G401.6 (cell line): ENCODE data around the gene PPP3CA.

Experiments
- FAIRE-seq: peaks from 2 replicates; lab custom pipeline; 2012; peaks lifted over from hg19 to GRCh38; lab: Jason Lieb, UNC

The PPP3CA gene

DNA sequence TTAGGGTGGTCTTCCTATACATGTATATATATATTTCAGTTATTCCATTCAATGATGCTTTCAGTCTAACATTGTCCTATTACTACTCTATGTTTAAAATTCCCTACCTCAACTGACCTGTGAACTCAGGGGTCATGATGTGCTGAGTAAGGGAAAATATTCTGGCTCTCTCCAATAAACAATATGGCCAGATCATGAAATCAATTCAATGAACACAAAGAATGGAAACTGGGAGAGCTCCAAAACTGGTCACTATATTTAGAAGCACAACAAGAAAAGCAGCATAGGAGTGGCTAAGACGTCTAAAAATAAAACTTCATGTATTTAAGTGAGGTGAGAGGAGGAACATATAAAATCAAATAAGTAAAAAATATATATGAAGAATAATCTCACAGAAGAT lies 304.5 kb downstream of the PPP3CA start:
- FAIRE-seq: no peak

DNA sequence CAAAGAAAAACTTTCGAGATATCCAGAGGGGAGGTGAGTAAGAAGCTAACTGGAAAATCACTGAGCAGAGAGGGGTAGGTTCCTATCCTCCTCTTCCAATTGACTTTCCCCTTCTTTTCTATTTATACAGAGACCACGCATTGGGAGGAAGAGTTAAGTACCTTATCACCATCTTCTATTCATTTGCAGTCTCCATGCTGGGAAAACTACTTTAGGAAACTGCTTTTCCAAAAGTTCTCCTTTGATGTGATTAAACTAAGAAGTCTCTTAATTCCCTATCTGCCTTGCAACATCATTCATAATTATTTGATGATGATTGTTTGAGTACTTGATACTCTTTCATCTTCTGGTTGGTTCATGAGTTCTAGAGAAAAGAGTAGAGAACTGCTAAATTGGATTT lies 306.6 kb downstream of the PPP3CA start:
- no peak for FAIRE-seq

DNA sequence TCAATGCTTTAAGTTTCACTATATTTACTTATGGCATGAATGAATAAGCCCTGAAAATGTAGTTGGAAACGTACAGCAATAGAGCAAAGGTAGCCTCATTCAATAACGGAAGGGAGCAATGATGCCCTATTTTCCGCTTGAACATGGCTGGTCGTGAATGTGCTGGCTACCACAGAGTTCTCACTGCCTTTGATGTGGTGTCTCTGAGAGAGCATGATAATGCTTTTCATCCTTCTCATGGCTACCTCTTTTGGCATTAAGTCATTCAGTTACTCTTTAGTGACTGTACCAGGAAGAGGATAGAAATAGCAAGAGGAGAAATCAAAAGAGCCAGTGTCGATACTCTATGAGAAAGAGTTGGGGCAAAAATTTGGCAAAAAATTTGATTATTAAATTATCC lies 308.0 kb downstream of the PPP3CA start:
- FAIRE-seq: no peak

DNA sequence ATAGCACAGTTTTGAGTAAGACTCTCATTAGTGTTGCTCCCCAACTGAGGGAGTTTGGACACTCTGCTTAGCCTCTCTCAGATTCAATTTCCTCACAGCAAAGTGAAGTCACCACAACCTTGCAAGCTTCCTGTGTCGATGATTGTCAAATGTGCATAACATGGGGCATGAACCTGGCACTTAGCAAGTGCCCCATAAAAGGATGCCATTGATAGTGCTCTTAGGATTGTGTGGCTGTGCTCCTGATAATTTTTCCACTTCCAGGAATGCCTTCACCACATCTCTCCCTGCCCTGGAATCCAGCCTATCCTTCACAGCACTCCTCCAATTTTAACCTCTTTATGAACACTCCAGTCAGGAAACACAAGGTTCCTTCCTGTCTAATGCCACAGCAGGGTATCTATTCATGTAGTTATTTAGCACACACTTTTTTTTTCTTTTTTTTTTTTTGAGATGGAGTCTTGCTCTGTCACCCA lies 309.4 kb downstream of the PPP3CA start:
- FAIRE-seq: no peak

DNA sequence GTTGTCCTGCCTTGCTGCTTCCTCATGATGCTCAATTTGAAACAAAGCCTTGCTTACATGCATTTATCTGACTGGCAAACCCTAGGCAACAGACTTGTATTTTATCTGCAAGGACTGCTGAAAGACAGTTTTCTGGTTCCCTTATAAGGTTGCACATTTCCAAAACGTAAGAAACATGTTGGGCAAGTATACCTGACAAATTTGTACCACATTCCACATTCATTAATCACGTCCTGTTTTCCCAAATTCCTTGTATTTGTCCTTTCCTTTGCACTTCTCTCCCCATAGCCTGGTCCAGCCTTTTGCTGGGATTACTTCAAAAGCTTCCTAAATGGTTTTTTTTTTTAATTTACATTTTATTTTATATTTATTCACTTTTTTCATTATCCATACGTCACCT lies 310.1 kb downstream of the PPP3CA start:
- no peak for FAIRE-seq

DNA sequence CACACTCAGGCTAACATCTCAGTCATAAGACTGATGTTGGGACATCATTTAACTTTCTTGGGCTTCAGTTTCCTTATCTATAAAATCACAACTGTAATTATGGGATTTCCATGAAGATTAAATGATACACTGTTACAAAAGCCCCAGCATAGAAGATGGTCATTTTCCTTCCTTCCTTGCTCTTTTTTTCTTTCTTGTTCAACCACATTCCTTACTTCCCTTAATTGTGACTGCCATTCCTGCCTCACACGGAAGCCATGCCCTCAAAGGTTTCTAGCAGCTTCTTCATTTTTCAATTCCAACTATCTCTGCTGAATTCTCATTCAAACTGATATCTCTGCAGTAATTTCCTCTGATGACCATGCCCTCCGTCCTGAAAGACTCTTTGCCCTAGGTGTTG lies 311.8 kb downstream of the PPP3CA start:
- no peak for FAIRE-seq

DNA sequence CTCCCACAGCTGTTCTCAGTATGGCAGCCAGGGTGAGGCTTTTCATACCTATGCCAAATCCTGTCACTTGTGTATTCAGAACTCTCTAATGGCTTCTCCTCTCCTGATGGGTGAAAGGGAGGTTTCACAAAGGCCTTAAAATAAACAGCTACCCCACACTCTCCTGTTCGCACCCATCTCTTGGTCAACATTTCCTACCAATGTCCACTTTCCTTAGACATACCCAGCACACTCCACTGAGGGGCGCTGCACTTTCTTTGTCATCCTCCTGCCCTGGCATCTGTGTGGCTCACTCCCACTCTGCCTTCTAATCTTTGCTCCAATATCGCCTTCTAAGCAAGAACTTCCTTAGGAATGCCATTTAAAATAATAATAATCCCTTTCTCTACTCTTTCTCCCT lies 313.3 kb downstream of the PPP3CA start:
- no peak for FAIRE-seq

DNA sequence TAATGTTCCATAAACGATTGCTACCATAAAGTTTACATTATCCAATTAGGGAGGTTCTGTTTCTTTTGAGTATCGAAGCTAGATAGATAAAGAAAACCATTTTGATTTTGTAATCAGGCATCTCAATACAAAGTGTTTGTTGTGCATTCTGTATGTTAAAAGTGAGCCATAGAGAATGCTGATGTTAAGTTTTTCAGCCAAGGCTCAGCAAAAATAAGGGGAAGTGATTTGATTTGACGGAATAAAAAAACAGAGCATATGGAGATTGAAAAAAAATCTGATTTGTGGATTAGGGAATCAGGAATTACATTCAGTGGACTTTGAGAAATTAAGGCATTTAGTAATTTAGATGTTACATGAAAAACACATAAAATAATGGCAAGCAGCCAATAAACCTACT lies 314.8 kb downstream of the PPP3CA start:
- FAIRE-seq: no peak

DNA sequence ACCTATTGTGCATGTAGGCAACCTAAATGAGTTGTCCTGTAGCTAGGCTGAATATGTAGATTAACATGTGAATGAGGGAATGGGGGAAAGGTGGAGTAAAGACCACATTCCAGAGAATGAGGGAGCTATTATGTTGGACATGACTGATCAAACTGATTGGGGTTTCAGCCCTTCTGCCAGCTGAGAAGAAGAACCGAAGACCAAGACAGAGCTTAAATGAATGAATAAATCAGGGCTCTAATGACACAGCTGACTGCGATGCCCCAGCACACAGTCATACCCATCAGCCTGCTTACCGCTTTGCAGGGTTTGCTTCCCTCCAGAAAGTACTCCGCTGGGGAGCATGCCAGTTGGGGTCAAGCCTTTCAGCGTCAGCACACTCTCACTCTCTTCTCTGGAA lies 315.4 kb downstream of the PPP3CA start:
- no peak for FAIRE-seq

DNA sequence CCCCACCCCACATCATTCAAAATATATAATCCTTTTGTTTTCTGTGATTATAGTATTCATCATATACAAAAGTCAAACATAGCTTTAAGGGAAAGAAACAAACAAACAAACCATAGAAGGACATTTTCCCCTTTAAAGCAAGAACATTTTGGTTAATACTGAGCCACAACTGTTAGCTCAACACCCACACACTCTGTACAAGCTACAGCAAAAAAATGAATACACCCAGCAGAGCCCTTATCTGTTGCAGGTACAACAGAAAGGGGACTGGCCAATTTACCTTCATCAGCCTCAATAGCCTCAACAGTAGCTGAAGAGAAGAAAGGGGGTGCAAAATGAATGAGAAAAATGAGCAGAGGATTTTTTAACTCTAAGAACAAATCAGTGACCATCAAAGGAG lies 318.4 kb downstream of the PPP3CA start:
- FAIRE-seq: no peak

DNA sequence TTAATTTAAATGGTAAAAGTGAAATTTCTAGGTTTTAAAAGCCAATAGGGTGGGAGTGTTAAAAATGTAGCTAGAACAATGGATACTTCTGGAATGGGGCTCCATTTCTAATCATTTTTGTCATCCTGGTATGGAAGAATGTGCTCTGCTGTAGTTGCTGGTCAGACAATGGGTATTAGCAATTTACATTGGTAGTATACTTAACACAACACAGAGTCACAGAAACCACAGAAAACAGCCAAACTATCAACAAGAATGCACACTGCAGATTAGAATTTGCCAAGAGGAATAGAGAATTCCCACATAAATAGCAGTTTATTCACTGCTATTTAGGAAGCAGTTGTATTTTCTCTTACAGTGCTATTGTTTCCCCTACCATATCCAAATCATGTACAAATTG lies 319.6 kb downstream of the PPP3CA start:
- FAIRE-seq: no peak

DNA sequence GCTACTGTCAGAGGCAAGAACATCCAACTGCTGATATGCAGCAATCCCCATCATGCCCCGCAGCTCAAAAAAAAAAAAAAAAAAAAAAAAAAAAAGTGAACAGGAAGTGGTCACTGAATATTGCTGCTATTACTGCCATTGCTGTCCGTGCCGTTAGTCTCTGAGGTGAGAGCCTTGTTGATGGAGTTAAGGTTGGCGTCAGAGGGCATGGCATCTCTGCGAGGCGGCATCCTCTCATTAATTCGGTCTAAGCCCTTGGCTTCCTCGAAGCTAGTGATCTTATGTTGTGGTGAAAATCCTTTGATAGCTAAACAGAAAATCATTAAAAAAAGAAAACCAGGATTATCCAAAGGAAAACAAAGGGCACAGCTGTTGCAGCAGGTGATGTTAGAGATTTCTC lies 321.6 kb downstream of the PPP3CA start:
- no peak for FAIRE-seq

DNA sequence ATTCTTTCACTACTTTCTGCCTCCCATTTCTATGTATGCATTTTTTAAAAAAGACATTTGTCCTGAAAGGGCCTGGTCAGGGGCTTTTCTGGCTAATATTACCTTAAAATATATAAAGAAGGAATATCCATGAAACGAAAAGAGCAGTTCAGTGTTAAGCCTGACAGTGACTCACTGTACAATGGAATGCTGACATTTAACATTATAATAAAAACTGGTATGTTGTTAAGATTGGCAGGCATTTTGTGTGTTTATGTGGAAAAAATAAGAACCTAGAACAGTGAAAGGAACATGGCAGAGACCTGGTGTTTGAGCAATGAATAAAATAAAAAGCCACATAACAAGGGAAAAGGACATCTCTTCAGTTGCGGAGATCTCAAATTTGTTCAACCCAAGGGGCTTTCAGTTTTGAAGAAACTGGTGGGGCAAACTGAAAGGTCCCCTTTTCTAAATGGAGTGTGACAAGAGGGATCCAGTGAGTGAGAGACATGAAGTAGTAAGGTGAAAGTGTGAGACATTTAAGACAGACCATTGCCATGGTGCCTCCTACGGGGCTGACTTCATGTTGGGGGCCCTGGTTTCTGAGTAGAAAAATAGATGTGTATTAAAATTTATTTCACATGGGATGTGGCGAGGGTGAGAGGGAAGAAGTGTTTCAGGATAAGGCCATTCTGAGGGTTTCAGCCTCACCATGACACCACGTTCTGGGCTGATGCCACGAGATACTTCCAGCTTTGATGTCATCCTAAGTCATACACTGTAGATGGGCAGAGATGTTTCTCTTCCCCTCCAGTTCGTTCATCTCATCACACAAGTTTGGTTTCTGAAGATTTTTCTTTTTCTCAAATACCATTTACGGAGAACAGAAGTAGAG lies 324.9 kb downstream of the PPP3CA start:
- FAIRE-seq: no peak

DNA sequence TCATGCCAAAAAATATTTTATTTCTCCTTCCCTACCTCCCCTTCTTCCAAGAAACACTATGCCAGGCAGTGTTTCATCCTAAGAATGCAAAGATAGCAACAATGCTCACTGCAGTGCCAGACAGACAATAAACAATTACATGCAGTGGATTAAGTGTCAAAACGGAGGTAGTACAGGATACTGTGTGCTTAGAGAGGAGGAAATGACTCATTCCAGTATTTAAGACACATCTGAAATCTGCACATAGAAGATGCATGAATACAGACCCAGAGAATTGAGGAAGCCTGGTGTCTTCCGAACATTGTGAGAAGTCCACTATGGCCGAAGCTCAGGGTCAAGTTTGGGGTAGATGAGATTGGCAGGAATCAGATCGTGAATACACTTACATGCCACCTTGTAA lies 326.4 kb downstream of the PPP3CA start:
- no peak for FAIRE-seq

DNA sequence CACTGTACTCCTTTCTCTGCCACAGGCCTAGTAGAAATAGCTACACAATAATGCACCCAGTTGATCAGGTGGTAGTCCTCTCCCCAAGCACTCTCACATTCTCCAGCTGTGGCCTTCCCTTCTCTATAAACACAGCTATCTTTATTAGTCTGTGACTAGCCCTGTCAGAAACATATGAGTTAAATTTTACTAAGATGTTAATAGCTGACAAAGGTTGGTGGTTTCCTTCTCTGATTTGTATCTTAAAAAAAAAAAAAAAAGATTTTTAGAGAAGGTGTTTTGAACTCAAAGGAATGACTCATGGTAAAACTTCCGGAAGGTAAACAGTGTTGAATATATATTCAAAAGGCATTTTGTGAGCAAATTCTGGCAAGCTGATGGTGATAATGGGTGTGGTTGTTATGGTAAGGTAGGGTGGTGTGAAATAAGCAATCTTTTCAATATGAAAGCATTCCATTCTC lies 327.4 kb downstream of the PPP3CA start:
- FAIRE-seq: no peak

DNA sequence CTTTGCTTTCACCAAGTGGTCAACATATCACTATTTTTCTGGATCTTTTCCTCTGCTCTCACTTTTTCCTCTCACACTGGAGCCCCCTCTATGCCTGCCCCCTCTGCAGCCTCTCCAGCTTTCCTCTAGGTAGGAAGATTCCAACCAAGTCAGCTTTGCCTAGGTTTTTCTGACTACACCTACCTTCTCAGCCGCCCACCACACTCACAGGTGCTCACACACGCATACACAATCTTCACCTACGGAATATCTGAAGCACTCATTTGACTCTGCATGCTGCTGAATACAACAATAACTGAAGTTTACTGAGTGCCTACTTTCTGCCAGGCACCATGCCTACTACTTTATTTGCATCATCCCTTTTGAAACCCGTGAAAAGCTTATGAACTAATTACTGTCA lies 328.0 kb downstream of the PPP3CA start:
- FAIRE-seq: no peak

DNA sequence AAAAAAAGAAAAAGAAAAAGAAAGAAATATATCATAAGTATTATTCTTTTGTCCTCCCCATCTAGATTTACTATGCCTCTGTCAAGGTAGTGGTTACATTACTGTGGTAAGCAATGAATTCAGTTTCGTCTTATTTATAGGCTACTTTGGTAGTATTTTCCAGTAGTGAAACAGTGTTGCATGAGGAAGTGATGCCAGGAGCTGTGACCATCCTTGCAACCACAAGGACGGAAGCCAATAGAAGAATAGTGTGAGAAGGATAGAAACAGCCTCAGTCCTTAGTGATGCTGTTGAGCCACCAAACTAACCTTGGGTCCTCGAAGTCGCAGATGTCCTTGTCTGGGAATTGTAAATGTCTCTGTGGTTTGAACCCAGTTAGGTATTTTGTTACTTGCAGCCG lies 328.5 kb downstream of the PPP3CA start:
- FAIRE-seq: no peak

DNA sequence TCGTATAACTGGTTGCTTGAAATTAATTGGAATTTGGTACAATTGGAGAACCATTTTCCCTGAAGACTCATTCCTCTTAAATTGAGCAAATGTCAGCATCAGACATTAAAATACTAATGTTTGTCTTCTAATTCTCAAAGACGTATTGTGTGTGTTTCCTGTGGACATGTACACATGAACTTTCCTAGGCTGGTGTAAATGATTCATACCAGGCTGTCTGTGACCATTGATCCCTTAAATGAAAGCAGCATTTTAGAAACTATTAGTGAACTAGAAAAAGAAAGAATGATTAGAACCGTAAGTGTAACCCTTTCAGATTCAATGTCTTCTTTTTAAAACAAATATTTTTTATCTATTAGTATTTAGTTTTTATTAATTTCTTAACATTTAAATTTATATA lies 332.9 kb downstream of the PPP3CA start:
- FAIRE-seq: no peak

DNA sequence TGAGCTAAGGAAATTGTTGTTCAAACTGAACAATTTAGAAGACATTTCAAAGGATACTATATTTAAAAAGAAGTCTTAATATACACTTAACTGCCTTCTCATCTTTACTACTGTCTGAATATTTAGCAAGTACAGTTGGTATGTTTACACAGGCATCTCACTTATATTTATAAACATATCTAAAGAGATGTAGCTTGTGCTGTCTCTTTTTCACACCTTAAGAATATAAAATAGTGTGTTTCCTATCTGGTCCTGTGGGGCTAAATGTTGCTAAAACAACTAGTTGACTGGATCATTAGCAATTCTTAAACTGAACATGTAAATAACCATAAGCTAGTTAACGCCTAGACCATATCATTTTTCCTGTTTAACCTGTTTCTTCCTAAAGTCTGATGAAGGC lies 336.3 kb downstream of the PPP3CA start:
- FAIRE-seq: no peak

DNA sequence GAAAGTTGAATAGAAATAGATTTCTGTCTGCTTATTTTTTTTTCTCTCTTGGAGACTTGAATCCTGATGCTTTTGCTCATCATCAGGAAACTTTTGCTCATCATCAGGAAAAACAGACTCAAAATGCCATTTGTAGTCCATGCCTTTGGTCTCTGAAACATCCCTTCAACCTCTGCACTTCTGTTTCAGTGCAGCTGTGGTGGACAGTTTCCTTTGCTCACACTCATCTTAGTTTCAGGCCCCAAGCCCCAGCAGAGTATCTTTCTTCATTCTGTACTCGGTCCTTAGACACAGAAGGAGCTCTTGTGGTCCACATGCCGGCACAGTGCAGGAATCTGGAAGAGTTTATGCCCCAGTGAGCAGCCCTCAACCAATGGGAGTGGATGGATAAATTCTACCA lies 337.9 kb downstream of the PPP3CA start:
- FAIRE-seq: no peak

DNA sequence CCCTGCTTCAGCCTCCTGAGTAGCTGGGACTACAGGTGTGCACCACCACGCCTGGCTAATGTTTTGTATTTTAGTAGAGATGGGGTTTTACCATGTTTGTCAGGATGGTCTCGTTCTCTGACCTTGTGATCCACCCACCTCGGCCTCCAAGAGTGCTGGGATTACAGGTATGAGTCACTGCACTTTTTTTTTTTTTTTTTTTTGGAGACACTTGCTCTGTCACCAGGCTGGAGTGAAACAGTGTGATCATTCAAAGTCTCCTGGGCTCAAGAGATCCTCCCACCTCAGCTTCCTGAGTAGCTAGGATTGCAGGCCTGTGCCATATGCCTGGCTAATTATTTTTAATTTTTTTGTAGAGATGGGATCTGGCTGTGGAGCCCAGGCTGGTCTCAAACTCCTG lies 338.8 kb downstream of the PPP3CA start:
- FAIRE-seq: no peak

DNA sequence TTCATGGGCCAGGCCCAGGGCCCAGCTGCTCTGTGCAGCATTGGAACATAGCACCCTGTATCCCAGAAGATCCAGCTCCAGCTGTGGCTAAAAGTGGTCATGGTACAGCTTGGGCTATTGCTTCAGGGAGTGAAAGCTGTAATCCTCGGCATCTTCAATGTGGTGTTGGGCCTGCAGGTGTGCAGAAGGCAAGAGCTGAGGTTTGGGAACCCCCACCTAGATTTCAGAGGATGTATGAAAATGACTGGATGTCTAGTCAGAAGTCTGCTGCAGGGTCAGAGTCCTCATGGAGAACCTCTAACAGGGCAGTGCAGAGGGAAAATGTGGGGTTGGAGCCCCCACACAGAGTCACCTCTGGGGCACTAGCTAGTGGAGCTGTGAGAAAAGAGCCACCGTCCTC lies 341.7 kb downstream of the PPP3CA start:
- FAIRE-seq: no peak

DNA sequence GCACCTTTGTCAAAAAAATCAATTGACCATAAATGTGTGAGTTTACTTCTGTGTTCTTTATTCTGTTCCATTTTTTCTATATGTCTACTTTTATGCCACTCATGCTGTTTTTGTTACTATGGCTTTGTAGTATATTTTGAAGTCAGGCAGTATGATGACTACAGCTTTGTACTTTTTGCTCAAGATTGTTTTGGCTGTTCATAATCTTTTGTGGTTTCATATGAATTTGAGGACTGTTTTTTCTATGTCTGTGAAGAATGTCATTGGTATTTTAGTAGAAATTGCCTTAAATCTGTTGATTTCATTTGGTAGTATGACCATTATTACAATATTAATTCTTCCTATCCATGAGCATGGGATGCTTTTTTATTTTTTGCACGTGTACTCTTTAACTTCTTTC lies 346.8 kb downstream of the PPP3CA start:
- no peak for FAIRE-seq

DNA sequence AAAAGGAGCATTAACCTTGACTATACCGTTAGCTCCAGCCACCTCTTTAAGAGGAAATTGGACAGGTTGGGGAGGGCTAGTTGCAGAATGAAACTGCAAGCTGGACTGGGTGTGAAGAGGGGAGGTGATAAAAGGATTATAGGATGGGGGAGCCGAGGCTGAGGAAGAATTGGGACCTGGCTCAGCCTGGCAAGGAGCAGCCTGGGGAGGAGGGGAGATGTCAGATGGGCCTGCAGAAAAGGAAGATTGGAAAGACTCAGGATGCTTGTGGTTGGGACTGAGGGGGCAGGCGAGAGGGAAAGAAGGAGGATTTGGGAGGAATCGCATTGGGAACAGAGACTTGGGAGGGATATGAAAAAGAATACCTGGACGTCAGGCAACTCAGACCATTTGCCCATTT lies 351.7 kb downstream of the PPP3CA start:
- no peak for FAIRE-seq
